Right lobe of liver (tissue), 6 donors: ENCODE data around the gene DDRGK1. TPM values are rescaled to one million over a fixed set of nuclear protein-coding genes. Genes with fewer than 3 reads are reported as not detected.

Experiments
- ATAC-seq, 4 donors: fragments of 200-7000 bp; cut with Tn5 transposase; one replicate each; pipeline ENCODE4 v1.9.1; 2020; ENCODE audit warnings: mild to moderate bottlenecking in 4 of 4, moderate library complexity in 4 of 4
- DNase-seq, 3 donors: peaks; one replicate each; pipeline ENCODE4 v3.0.0-alpha.2; 2020
- H3K27ac ChIP-seq, 3 donors: fragments of 200-600 bp; one replicate each; pipeline ENCODE4 v1.8.0; 2022
- H3K27me3 ChIP-seq, 2 donors: fragments of 200-600 bp; one replicate each; pipeline ENCODE4 v1.8.0; 2022
- H3K36me3 ChIP-seq, 4 donors: fragments of 200-600 bp; sonication (generic) in 1 of 4; one replicate each; pipeline versions ENCODE4 v1.5.1 to v1.8.0; 2017 to 2022; ENCODE audit warnings: control low read depth in 1 of 4
- H3K4me1 ChIP-seq, 4 donors: fragments of 200-600 bp; sonication (generic) in 1 of 4; one replicate each; pipeline versions ENCODE4 v1.5.1 to v1.8.0; 2017 to 2022; ENCODE audit warnings: control low read depth in 1 of 4
- H3K4me3 ChIP-seq, 3 donors: fragments of 200-600 bp; one replicate each; pipeline ENCODE4 v1.8.0; 2022
- H3K9me3 ChIP-seq, 4 donors: fragments of 200-600 bp; sonication (generic) in 1 of 4; one replicate each; pipeline versions ENCODE4 v1.5.1 to v1.8.0; 2017 to 2022; ENCODE audit warnings: control low read depth in 1 of 4
- CTCF ChIP-seq, 4 donors: fragments of 200-600 bp in 3 of 4; fragments of 450-650 bp in 1 of 4; IDR thresholded peaks; one replicate each; pipeline versions ENCODE4 v1.5.1 to v1.8.0; 2016 to 2022; ENCODE audit warnings: antibody characterized with exemption in 4 of 4, mild to moderate bottlenecking in 2 of 4
- POLR2A ChIP-seq: fragments of 450-650 bp; IDR thresholded peaks from one replicate; pipeline ENCODE4 v1.6.1; 2017; ENCODE audit warnings: antibody characterized with exemption, mild to moderate bottlenecking
- WGBS: methylation state at CpG from one replicate; pipeline ENCODE4 v1.1.6; 2018; ENCODE audit warnings: low coverage, low lambda C conversion rate; ENCODE audit not compliant: insufficient coverage; ENCODE audit errors: missing lambda C conversion rate; 5-methylcytosine and 5-hydroxymethylcytosine counted together
- intact Hi-C, 2 donors: fragments of 100-400 bp; cut with DNase I; formaldehyde crosslinking; loops; one replicate each; pipeline versions ENCODE4 v1.11.2 to v1.14.1; 2022
- total RNA-seq, 6 experiments: library from RNA; depleted of rRNA in 2 of 6; stranded (reverse); fragments of >200 nt in 2 of 6; fragmentation: NEBNext Ultra II Directional in 3 of 6; extraction: Animal tissue kit (Norgen Biotek cat#: 25700) in 3 of 6; gene quantifications; one replicate each; pipeline versions ENCODE4 v1.1.0 to v1.2.4, GENCODE V29; 2016 to 2023
- donor health status: DM: no; HTN: yes; CAD: no.
- donor health status: DM: no; HTN: no; CAD: no.
- donor health status: DM: no; HTN: no; CAD: no.
- donor health status: DM: no; HTN: yes; CAD: no.
- donor health status: DM: no; HTN: yes; CAD: no.

DDRGK1 gene
- total RNA-seq, 6 experiments from 2014 or later, result 55.0 to 76.1 (median 60.1) TPM

- no peak for ATAC-seq
- Histone ChIP-seq H3K27ac (no peak overlapping the region), H3K4me1 (no peaks in the 10 kb centered on the region), H3K4me3 (no peak overlapping the region), H3K9me3 (no peaks in the 10 kb centered on the region), H3K36me3 (no peaks in the 10 kb centered on the region), H3K27me3 (no peaks in the 10 kb centered on the region)
- no peak for DNase-seq
- TF ChIP-seq POLR2A, result no peak
- intact Hi-C loops, result no loop called here
- 77% methylated on average over 10 of the region's 15 CpGs for WGBS
These were observed 27.6 kb upstream of the DDRGK1 start for GRCh38 chr20:3231889-3232588.

DNA sequence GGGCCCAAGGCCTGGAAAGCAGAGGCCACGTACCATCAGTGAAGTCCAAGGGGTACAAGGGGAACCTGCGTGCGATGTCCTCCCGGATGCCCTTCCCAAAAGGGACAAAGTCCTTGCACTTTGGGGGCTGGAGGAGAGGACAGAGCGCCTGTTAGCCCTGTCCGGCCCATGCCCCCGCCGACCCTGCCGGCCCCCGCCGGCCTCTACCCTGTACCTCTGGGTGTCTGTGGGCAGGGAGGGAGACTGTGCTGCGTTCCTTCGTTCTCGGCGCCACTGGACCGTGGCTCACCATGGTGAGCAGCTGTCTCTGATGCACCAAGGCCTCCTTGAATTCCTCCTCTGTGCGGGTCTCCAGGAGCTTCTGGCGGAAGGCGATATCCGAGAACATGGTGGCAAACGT is 26.6 kb upstream of the DDRGK1 start:
- Histone ChIP-seq H3K4me1 (no peaks in the 10 kb centered on the region), H3K9me3 (no peaks in the 10 kb centered on the region), H3K27me3 (no peaks in the 10 kb centered on the region), H3K4me3 (no peak overlapping the region), H3K36me3 (no peaks in the 10 kb centered on the region), H3K27ac (no peak overlapping the region)
- WGBS, result 90% methylated on average over 2 of the region's 21 CpGs
- TF ChIP-seq POLR2A (no peak), CTCF (IDR thresholded peaks at IDR 0.05) (no peak)
- no peak for DNase-seq
- ATAC-seq, result no peak
- intact Hi-C loops, result no loop called here

- intact Hi-C loops, result loop anchor here in 1 of 2 donors (10.0 kb wide), 1 partner anchor 85 kb away; no protein-coding TSS in a partner anchor
- no peak for DNase-seq
These were observed 25.3 kb upstream of the DDRGK1 start for GRCh38 chr20:3229798-3230197.

DNA sequence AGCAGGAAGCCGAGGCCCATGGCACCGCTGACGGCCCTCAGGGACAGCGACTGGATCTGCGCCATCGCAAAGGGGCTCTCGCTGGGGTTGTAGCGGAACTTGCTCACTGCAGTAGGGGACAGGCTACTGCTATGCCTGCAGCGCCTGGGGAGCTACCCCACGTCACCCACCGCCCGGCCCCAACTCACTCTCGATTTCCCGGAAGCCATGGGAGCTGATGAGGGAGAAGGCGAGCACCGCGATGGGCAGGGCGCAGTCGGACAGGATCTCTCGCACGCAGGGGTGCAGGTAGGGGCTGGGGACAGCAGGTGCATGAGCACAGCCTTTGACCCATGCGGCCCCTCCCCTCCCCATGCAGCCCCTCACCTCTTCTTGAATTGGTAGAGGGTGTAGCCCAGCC is 24.7 kb upstream of the DDRGK1 start:
- TF ChIP-seq CTCF (IDR thresholded peaks at IDR 0.05) (no peak), POLR2A (no peak)
- Histone ChIP-seq H3K9me3 (no peaks in the 10 kb centered on the region), H3K36me3 (no peaks in the 10 kb centered on the region), H3K27me3 (no peaks in the 10 kb centered on the region), H3K4me1 (no peaks in the 10 kb centered on the region), H3K27ac (no peak overlapping the region), H3K4me3 (no peak overlapping the region)
- no peak for ATAC-seq
- WGBS, result 93% methylated on average over 3 of the region's 22 CpGs
- intact Hi-C loops, result loop anchor here in 1 of 2 donors (10.0 kb wide), 1 partner anchor 86 kb away; no protein-coding TSS in a partner anchor
- DNase-seq, result no peak

More at GRCh38 chr20:3229798-3230197, 25.3 kb upstream of the DDRGK1 start:
- Histone ChIP-seq H3K27me3 (no peaks in the 10 kb centered on the region), H3K9me3 (no peaks in the 10 kb centered on the region), H3K36me3 (no peaks in the 10 kb centered on the region), H3K4me3 (no peak overlapping the region), H3K4me1 (no peaks in the 10 kb centered on the region), H3K27ac (no peak overlapping the region)
- peak in 1 of 4 donors; percentile 4 for ATAC-seq
- no peak for TF ChIP-seq POLR2A
- TF ChIP-seq CTCF (IDR thresholded peaks at IDR 0.05), result no peak
- WGBS, result no CpG with 5 or more reads among the region's 14 CpGs

GRCh38 chr20:3228750-3229032 is 24.2 kb upstream of the DDRGK1 start:
- no peak overlapping the region for H3K4me3 ChIP-seq
- no peak overlapping the region for H3K27ac ChIP-seq
- ATAC-seq (no peak), DNase-seq (no peak)
- TF ChIP-seq CTCF (IDR thresholded peaks at IDR 0.05), result no peak
- TF ChIP-seq POLR2A, result no peak
- H3K9me3 ChIP-seq, result no peaks in the 10 kb centered on the region
- WGBS, result no CpG with 5 or more reads among the region's 11 CpGs
- no peaks in the 10 kb centered on the region for H3K36me3 ChIP-seq
- intact Hi-C loops, result loop anchor here in 1 of 2 donors (10.0 kb wide), 1 partner anchor 86 kb away; no protein-coding TSS in a partner anchor
- H3K4me1 ChIP-seq, result no peaks in the 10 kb centered on the region
- H3K27me3 ChIP-seq, result no peaks in the 10 kb centered on the region
